HG02571 (cell line): ENCODE measurements around the gene SLC1A5.
"Not testable (repeated sequence)": the region's sequence is repeated elsewhere in the genome, so short reads cannot be mapped to it uniquely, and the experiment has no call there.

ENCODE experiments used
- ATAC-seq: cut with Tn5 transposase; IDR thresholded peaks from one replicate; pipeline ENCODE4 v1.9.1; 2021; ENCODE audit warnings: mild to moderate bottlenecking, moderate library complexity; ENCODE audit not compliant: unreplicated experiment

Gene SLC1A5

GRCh38 chr19:46772170-46773017, 16.0 kb downstream of the SLC1A5 start:
- ATAC-seq: no peak

GRCh38 chr19:46768746-46769145, 19.6 kb downstream of the SLC1A5 start:
- not testable (repeated sequence) for ATAC-seq

- ATAC-seq: no peak
These were observed 21.7 kb downstream of the SLC1A5 start for GRCh38 chr19:46766569-46767317.

- ATAC-seq: no peak
These were observed 23.5 kb downstream of the SLC1A5 start for GRCh38 chr19:46764817-46765291.

GRCh38 chr19:46762245-46762890, 26.0 kb downstream of the SLC1A5 start:
- ATAC-seq: no peak

- no peak for ATAC-seq
These were observed 27.0 kb downstream of the SLC1A5 start for GRCh38 chr19:46761418-46761831.

GRCh38 chr19:46760897-46761296, 27.5 kb downstream of the SLC1A5 start:
- ATAC-seq: not testable (repeated sequence)

- ATAC-seq: no peak
These were observed 28.0 kb downstream of the SLC1A5 start for GRCh38 chr19:46760363-46760762.

GRCh38 chr19:46759817-46760333, 28.5 kb downstream of the SLC1A5 start:
- no peak for ATAC-seq

- no peak for ATAC-seq
These were observed 29.2 kb downstream of the SLC1A5 start for GRCh38 chr19:46759206-46759605.

- no peak for ATAC-seq
These were observed 31.9 kb downstream of the SLC1A5 start for GRCh38 chr19:46756544-46756888.

GRCh38 chr19:46755853-46756543, 32.4 kb downstream of the SLC1A5 start:
- no peak for ATAC-seq

GRCh38 chr19:46755077-46755852, 33.1 kb downstream of the SLC1A5 start:
- no peak for ATAC-seq

GRCh38 chr19:46753420-46754155, 34.8 kb downstream of the SLC1A5 start:
- no peak for ATAC-seq

GRCh38 chr19:46748325-46749109, 39.9 kb downstream of the SLC1A5 start:
- ATAC-seq: no peak

GRCh38 chr19:46746281-46747057, 41.9 kb downstream of the SLC1A5 start, which contains the start of gene STRN4:
Gene STRN4 (minus strand): TSS chr19:46746450. CDS start chr19:46746430, 20 bp downstream.
- ATAC-seq: peak; percentile 49

- peak; percentile 42 for ATAC-seq
These were observed 42.7 kb downstream of the SLC1A5 start, which contains the start of gene FKRP for GRCh38 chr19:46745521-46746280. Gene FKRP (plus strand): TSS chr19:46746057. CDS start chr19:46755451, 9,394 bp downstream.
